PC-3 (cell line): ENCODE data around the gene NCAPD2. TPM values are rescaled to one million over a fixed set of nuclear protein-coding genes. Genes with fewer than 3 reads are reported as not detected.

ENCODE experiments used
- ATAC-seq: fragments of 200-7000 bp; cut with Tn5 transposase; 2 replicates; pipeline ENCODE4 v1.9.1; 2020; ENCODE audit warnings: mild to moderate bottlenecking, moderate library complexity
- BruUV-seq: library from RNA; stranded (reverse); fragments of 400-500 nt; replicated peaks from 2 replicates; lab custom pipeline; 2021; lab: Mats Ljungman, UMichigan
- CTCF ChIA-PET: fragments of 300-600 bp; sonication (Branson Sonifier 250); formaldehyde crosslinking; loops from one replicate; lab custom pipeline; 2022; ENCODE audit warnings: antibody characterized with exemption; lab: Charles Lee
- POLR2A ChIA-PET: fragments of 300-600 bp; sonication (Branson Sonifier 250); formaldehyde crosslinking; loops from one replicate; lab custom pipeline; 2022; ENCODE audit warnings: antibody characterized with exemption; ENCODE audit not compliant: unreplicated experiment; lab: Charles Lee
- DNase-seq: peaks from one replicate; pipeline ENCODE4 v3.0.0-alpha.2; 2015
- H2AFZ ChIP-seq: fragments of 300-600 bp; sonication (generic); 2 replicates; pipeline ENCODE4 v1.6.0; 2016; ENCODE audit warnings: antibody characterized with exemption, low read length
- H3F3A ChIP-seq: fragments of 300-600 bp; sonication (generic); one replicate; pipeline ENCODE4 v1.6.0; 2017; ENCODE audit warnings: antibody characterized with exemption, low read length, control low read depth, mild to moderate bottlenecking; ENCODE audit not compliant: unreplicated experiment
- H3K27ac ChIP-seq: fragments of 300-600 bp; sonication (generic); 2 replicates; pipeline ENCODE4 v1.5.1; 2016; ENCODE audit warnings: mild to moderate bottlenecking, low read length
- H3K27me3 ChIP-seq: fragments of 300-600 bp; sonication (generic); 2 replicates; pipeline ENCODE4 v1.6.1; 2016; ENCODE audit warnings: low read length, mixed read lengths
- H3K36me3 ChIP-seq: fragments of 300-600 bp; sonication (generic); 2 replicates; pipeline ENCODE4 v1.6.1; 2016; ENCODE audit warnings: low read depth, mixed run types, low read length, mixed read lengths
- H3K4me1 ChIP-seq: fragments of 300-600 bp; sonication (generic); 2 replicates; pipeline ENCODE4 v1.5.1; 2016; ENCODE audit warnings: low read length; ENCODE audit not compliant: insufficient read depth
- H3K4me2 ChIP-seq: fragments of 300-600 bp; sonication (generic); 2 replicates; pipeline ENCODE4 v1.6.0; 2016; ENCODE audit warnings: low read length
- H3K4me3 ChIP-seq: fragments of 300-600 bp; sonication (generic); 2 replicates; pipeline ENCODE4 v1.5.1; 2016; ENCODE audit warnings: mild to moderate bottlenecking, low read length, mixed read lengths
- H3K79me2 ChIP-seq: fragments of 300-600 bp; sonication (generic); 2 replicates; pipeline ENCODE4 v1.6.1; 2017; ENCODE audit warnings: low read length, mixed read lengths
- H3K9ac ChIP-seq: fragments of 300-600 bp; sonication (generic); 2 replicates; pipeline ENCODE4 v1.6.0; 2016; ENCODE audit warnings: mild to moderate bottlenecking, low read length
- H3K9me2 ChIP-seq: fragments of 300-600 bp; sonication (generic); replicated peaks from 2 replicates; pipeline ENCODE4 v1.6.1; 2016; ENCODE audit warnings: mixed run types, low read length, mixed read lengths
- H3K9me3 ChIP-seq: fragments of 300-600 bp; sonication (generic); 2 replicates; pipeline ENCODE4 v1.6.1; 2016; ENCODE audit warnings: low read length, mixed read lengths
- H4K20me1 ChIP-seq: fragments of 300-600 bp; sonication (generic); 2 replicates; pipeline ENCODE4 v1.6.1; 2016; ENCODE audit warnings: low read length, mixed read lengths
- EZH2 ChIP-seq: fragments of 300-600 bp; sonication (generic); IDR thresholded peaks from one replicate; pipeline ENCODE4 v1.6.1; 2017; ENCODE audit warnings: antibody characterized with exemption, mild to moderate bottlenecking, low read length; ENCODE audit not compliant: unreplicated experiment
- EZH2phosphoT487 ChIP-seq: fragments of 300-600 bp; sonication (generic); IDR thresholded peaks from 2 replicates; pipeline ENCODE4 v1.6.1; 2018; ENCODE audit warnings: mild to moderate bottlenecking, antibody characterized with exemption, low read length, borderline replicate concordance
- intact Hi-C: fragments of 100-400 bp; cut with micrococcal nuclease; formaldehyde crosslinking; loops from 2 replicates; pipeline ENCODE4 v1.9.0; 2023
- total RNA-seq: library from RNA; depleted of rRNA; stranded (reverse); fragments of >200 nt; gene quantifications from 2 replicates; pipeline ENCODE4 v1.2.3, GENCODE V29; 2014
- TF ChIP-seq, protein P1 (sequence below): fragments of 300-600 bp; sonication (generic); conservative IDR thresholded peaks from 2 replicates; pipeline ENCODE4 v1.5.1; 2017; ENCODE audit warnings: antibody characterized with exemption, low read depth, mild to moderate bottlenecking, low read length

Gene NCAPD2
- total RNA-seq, 1 experiment from 2014 or later: 105 TPM

DNA sequence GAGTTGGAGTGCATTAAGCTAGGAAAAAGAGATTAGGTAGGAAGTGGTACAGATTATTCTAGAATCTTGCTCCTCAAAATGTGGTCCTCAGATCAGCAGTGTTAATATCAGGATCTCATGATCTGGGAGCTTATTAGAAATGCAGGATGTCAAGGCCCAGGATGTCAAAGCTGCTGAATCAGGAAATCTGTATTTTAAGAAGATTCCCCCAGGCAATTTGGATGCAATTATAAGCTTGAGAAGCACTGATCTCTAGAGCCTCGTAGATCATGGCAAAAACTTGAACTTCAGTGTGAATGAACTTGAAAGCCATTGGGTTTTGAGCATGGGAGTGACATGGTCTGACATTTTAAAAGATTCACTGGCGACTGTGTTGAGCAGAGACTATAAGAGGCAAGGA lies 6.6 kb downstream of the NCAPD2 start:
- BruUV-seq: no TSS peak
- H3K4me1 ChIP-seq: peaks cover 4% of the 10 kb centered on the region
- H3K27ac ChIP-seq: no peak overlapping the region
- no peaks in the 10 kb centered on the region for H3K9me3 ChIP-seq
- no peak overlapping the region for H3K4me3 ChIP-seq
- no peaks in the 10 kb centered on the region for H3K9me2 ChIP-seq
- peaks cover 73% of the 10 kb centered on the region for H3K79me2 ChIP-seq
- no peaks in the 10 kb centered on the region for H3F3A ChIP-seq
- H3K36me3 ChIP-seq: peaks cover 18% of the 10 kb centered on the region
- intact Hi-C loops: no loop called here
- H3K9ac ChIP-seq: no peak overlapping the region
- no peaks in the 10 kb centered on the region for H3K27me3 ChIP-seq
- no peak for DNase-seq
- CTCF ChIA-PET: no interaction called here
- H4K20me1 ChIP-seq: no peaks in the 10 kb centered on the region
- no peak overlapping the region for H3K4me2 ChIP-seq
- POLR2A ChIA-PET: no interaction called here
- TF ChIP-seq EZH2phosphoT487: no peak
- TF ChIP-seq EZH2: no peak
- TF ChIP-seq, protein P1, sequence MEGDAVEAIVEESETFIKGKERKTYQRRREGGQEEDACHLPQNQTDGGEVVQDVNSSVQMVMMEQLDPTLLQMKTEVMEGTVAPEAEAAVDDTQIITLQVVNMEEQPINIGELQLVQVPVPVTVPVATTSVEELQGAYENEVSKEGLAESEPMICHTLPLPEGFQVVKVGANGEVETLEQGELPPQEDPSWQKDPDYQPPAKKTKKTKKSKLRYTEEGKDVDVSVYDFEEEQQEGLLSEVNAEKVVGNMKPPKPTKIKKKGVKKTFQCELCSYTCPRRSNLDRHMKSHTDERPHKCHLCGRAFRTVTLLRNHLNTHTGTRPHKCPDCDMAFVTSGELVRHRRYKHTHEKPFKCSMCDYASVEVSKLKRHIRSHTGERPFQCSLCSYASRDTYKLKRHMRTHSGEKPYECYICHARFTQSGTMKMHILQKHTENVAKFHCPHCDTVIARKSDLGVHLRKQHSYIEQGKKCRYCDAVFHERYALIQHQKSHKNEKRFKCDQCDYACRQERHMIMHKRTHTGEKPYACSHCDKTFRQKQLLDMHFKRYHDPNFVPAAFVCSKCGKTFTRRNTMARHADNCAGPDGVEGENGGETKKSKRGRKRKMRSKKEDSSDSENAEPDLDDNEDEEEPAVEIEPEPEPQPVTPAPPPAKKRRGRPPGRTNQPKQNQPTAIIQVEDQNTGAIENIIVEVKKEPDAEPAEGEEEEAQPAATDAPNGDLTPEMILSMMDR: no peak
- ATAC-seq: no peak
- no peak overlapping the region for H2AFZ ChIP-seq

DNA sequence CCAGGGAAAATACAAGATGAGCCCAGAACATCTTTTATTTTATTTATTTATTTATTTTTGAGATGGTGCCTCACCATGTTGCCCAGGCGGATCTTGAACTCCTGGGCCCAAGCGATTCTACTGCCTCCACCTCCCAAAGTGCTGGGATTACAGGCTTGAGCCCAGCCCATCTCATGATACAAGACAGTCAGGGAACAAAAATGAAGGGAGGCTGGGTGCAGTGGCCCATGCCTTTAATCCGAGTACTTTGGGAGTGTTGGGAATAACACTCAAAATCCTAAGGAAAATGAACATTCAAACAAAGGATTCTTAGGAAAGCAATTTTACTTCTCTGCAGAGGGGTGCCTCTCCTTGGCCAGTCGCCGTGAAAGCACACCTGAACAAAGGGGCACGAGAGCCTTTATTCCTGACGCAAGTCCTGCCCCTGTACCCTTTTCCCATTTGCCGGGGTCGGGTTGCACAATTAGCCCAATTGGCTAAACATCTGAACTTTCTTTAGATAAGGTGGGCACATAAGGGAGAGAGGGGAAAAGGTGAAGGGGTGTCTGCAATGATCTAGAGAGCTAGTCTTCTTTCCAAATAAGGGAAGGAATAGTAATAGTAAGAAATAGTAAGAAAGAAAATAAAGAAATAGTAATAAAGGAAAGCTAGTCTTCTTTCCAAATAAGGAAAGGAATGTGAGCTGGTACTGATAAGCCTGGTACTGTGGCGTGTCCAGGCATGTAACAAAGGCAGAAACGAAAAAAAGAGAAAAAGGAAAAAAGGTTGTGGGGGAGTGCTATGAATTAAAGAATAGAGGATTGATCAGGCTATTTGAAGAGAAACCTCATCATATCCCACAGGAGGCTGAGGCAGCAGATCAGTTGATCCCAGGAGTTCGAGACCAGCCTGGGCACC lies 13.4 kb downstream of the NCAPD2 start:
- POLR2A ChIA-PET: no interaction called here

More for the DNA sequence above, 13.4 kb downstream of the NCAPD2 start:
- peaks cover 38% of the 10 kb centered on the region; the same call in 1 of the 2 replicates for H3K79me2 ChIP-seq
- H3K9ac ChIP-seq: no peak overlapping the region
- no TSS peak for BruUV-seq
- H4K20me1 ChIP-seq: no peaks in the 10 kb centered on the region
- no peak overlapping the region for H3K4me2 ChIP-seq
- no peaks in the 10 kb centered on the region for H3K4me1 ChIP-seq
- CTCF ChIA-PET: no interaction called here
- intact Hi-C loops: no loop called here
- peaks cover 18% of the 10 kb centered on the region for H3K36me3 ChIP-seq
- no peaks in the 10 kb centered on the region for H3K9me2 ChIP-seq
- H3F3A ChIP-seq: no peaks in the 10 kb centered on the region
- TF ChIP-seq EZH2: no peak
- no peak for TF ChIP-seq EZH2phosphoT487
- TF ChIP-seq, protein P1: no peak
- no peak for DNase-seq
- H3K9me3 ChIP-seq: no peaks in the 10 kb centered on the region
- no peak for ATAC-seq
- no peak overlapping the region for H3K4me3 ChIP-seq
- H3K27ac ChIP-seq: no peak overlapping the region
- no peak overlapping the region for H2AFZ ChIP-seq
- no peaks in the 10 kb centered on the region for H3K27me3 ChIP-seq
